HepG2 (cell line): ENCODE measurements around the gene PDE6H. TPM values are rescaled to one million over a fixed set of nuclear protein-coding genes. Genes with fewer than 3 reads are reported as not detected.

Experiments
- ERF ChIP-seq: IDR thresholded peaks from 2 replicates; pipeline ENCODE4 v1.6.1; 2018; ENCODE audit warnings: missing biosample characterization, missing genetic modification reagents
- KLF15 ChIP-seq: sonication (generic); formaldehyde crosslinking; IDR thresholded peaks from 2 replicates; pipeline ENCODE4 v1.8.1; 2023; ENCODE audit warnings: borderline replicate concordance, mild to moderate bottlenecking, inconsistent platforms, missing genetic modification reagents, mixed read lengths
- RXRB ChIP-seq: IDR thresholded peaks from 2 replicates; pipeline ENCODE4 v1.6.1; 2016; ENCODE audit warnings: borderline replicate concordance, missing genetic modification reagents, missing compliant biosample characterization
- SP2 ChIP-seq: sonication (generic); formaldehyde crosslinking; IDR thresholded peaks from 2 replicates; pipeline ENCODE4 v1.5.1; 2020; ENCODE audit warnings: mild to moderate bottlenecking, missing genetic modification reagents
- STAT5B ChIP-seq: sonication (generic); formaldehyde crosslinking; IDR thresholded peaks from 2 replicates; pipeline ENCODE4 v1.4.0; 2020; ENCODE audit warnings: missing genetic modification reagents
- ZEB1 ChIP-seq: IDR thresholded peaks from 2 replicates; pipeline ENCODE4 v1.6.1; 2012; ENCODE audit warnings: mild to moderate bottlenecking, low read depth, inconsistent platforms; ENCODE audit not compliant: insufficient replicate concordance
- ZFP90 ChIP-seq: sonication (generic); formaldehyde crosslinking; IDR thresholded peaks from 2 replicates; pipeline ENCODE4 v1.8.0; 2022; ENCODE audit warnings: missing genetic modification reagents, mild to moderate bottlenecking, inconsistent platforms, borderline replicate concordance
- ZNF678 ChIP-seq: sonication (generic); formaldehyde crosslinking; IDR thresholded peaks from 2 replicates; pipeline ENCODE4 v1.4.0; 2020; ENCODE audit warnings: mild to moderate bottlenecking, missing genetic modification reagents
- polyA plus RNA-seq, 8 experiments: library from polyadenylated mRNA; depleted of rRNA in 3 of 8; stranded (reverse) in 7 of 8; unstranded in 1 of 8; fragments of >200 nt; fragmentation: Illumina TruSeq in 4 of 8; extraction: Trizol in 4 of 8; gene quantifications; 2 replicates each; pipeline versions ENCODE4 v1.2.1 to v1.2.3, GENCODE V29; 2011 to 2016; ENCODE audit warnings: low read depth in 4 of 8, missing spikeins in 1 of 8, mixed read lengths in 1 of 8; ENCODE audit not compliant: insufficient read depth in 1 of 8
- total RNA-seq, 5 experiments: library from RNA; depleted of rRNA; stranded (reverse); fragments of >200 nt; fragmentation: Illumina TruSeq; extraction: Trizol; gene quantifications; 2 replicates each; pipeline ENCODE4 v1.2.3, GENCODE V29; 2016; ENCODE audit warnings: low read depth in 1 of 5
- TF ChIP-seq, protein P1 (sequence below): sonication (generic); formaldehyde crosslinking; IDR thresholded peaks from 2 replicates; pipeline ENCODE4 v1.5.0; 2020; ENCODE audit warnings: mild to moderate bottlenecking, missing genetic modification reagents
- TF ChIP-seq, protein P2 (sequence below): sonication (generic); formaldehyde crosslinking; conservative IDR thresholded peaks from 2 replicates; pipeline ENCODE4 v1.8.0; 2022; ENCODE audit warnings: low read depth, missing genetic modification reagents
- TF ChIP-seq, protein P3 (sequence below): IDR thresholded peaks from 2 replicates; pipeline ENCODE4 v1.6.1; 2016
- TF ChIP-seq, protein P4 (sequence below): sonication (generic); formaldehyde crosslinking; conservative IDR thresholded peaks from 2 replicates; pipeline ENCODE4 v1.5.0; 2020; ENCODE audit warnings: missing genetic modification reagents
- TF ChIP-seq, protein P5 (sequence below): sonication (generic); formaldehyde crosslinking; IDR thresholded peaks from one replicate; pipeline ENCODE4 v1.5.1; 2020; ENCODE audit warnings: mild to moderate bottlenecking, missing genetic modification reagents; ENCODE audit errors: not compliant biosample characterization

PDE6H gene
- total and polyA plus RNA-seq, 2 of the 13 experiments (the other 11 are each of a cell fraction or from before 2014, with no cell fraction given): not detected

DNA sequence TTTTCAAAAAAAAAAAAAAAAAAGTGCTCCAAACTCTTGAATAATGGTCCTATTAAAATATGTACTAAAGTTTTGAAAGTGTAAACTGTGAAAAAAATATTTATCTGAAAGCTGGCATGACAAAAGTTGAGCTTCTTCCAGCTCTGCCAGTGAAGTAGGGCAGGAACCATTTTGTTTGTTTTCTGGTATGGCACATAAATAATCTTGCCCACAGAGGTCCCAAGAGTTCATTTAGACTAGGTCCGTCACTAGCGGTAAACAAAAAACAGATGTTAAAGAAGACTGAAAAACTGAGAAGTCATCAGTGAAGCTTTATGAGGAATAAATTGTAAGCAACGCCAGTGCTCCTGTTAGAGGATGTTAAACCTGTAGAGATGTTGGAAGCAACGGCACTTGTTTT lies 41.5 kb upstream of the PDE6H start (continued):
- TF ChIP-seq ZEB1 (no peak), SP2 (no peak), ZNF678 (CRISPR knock-in tag) (no peak), KLF15 (CRISPR knock-in tag) (no peak), STAT5B (CRISPR knock-in tag) (no peak), RXRB (no peak), ERF (no peak), ZFP90 (CRISPR knock-in tag) (no peak)
- TF ChIP-seq, protein P1, sequence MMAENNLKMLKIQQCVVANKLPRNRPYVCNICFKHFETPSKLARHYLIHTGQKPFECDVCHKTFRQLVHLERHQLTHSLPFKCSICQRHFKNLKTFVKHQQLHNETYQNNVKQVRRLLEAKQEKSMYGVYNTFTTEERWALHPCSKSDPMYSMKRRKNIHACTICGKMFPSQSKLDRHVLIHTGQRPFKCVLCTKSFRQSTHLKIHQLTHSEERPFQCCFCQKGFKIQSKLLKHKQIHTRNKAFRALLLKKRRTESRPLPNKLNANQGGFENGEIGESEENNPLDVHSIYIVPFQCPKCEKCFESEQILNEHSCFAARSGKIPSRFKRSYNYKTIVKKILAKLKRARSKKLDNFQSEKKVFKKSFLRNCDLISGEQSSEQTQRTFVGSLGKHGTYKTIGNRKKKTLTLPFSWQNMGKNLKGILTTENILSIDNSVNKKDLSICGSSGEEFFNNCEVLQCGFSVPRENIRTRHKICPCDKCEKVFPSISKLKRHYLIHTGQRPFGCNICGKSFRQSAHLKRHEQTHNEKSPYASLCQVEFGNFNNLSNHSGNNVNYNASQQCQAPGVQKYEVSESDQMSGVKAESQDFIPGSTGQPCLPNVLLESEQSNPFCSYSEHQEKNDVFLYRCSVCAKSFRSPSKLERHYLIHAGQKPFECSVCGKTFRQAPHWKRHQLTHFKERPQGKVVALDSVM (CRISPR knock-in tag): no peak
- TF ChIP-seq, protein P2, sequence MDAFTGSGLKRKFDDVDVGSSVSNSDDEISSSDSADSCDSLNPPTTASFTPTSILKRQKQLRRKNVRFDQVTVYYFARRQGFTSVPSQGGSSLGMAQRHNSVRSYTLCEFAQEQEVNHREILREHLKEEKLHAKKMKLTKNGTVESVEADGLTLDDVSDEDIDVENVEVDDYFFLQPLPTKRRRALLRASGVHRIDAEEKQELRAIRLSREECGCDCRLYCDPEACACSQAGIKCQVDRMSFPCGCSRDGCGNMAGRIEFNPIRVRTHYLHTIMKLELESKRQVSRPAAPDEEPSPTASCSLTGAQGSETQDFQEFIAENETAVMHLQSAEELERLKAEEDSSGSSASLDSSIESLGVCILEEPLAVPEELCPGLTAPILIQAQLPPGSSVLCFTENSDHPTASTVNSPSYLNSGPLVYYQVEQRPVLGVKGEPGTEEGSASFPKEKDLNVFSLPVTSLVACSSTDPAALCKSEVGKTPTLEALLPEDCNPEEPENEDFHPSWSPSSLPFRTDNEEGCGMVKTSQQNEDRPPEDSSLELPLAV: no peak
- TF ChIP-seq, protein P3, sequence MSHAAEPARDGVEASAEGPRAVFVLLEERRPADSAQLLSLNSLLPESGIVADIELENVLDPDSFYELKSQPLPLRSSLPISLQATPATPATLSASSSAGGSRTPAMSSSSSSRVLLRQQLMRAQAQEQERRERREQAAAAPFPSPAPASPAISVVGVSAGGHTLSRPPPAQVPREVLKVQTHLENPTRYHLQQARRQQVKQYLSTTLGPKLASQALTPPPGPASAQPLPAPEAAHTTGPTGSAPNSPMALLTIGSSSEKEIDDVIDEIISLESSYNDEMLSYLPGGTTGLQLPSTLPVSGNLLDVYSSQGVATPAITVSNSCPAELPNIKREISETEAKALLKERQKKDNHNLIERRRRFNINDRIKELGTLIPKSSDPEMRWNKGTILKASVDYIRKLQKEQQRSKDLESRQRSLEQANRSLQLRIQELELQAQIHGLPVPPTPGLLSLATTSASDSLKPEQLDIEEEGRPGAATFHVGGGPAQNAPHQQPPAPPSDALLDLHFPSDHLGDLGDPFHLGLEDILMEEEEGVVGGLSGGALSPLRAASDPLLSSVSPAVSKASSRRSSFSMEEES (CRISPR knock-in tag): no peak
- TF ChIP-seq, protein P4, sequence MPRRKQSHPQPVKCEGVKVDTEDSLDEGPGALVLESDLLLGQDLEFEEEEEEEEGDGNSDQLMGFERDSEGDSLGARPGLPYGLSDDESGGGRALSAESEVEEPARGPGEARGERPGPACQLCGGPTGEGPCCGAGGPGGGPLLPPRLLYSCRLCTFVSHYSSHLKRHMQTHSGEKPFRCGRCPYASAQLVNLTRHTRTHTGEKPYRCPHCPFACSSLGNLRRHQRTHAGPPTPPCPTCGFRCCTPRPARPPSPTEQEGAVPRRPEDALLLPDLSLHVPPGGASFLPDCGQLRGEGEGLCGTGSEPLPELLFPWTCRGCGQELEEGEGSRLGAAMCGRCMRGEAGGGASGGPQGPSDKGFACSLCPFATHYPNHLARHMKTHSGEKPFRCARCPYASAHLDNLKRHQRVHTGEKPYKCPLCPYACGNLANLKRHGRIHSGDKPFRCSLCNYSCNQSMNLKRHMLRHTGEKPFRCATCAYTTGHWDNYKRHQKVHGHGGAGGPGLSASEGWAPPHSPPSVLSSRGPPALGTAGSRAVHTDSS (CRISPR knock-in tag): no peak
- TF ChIP-seq, protein P5, sequence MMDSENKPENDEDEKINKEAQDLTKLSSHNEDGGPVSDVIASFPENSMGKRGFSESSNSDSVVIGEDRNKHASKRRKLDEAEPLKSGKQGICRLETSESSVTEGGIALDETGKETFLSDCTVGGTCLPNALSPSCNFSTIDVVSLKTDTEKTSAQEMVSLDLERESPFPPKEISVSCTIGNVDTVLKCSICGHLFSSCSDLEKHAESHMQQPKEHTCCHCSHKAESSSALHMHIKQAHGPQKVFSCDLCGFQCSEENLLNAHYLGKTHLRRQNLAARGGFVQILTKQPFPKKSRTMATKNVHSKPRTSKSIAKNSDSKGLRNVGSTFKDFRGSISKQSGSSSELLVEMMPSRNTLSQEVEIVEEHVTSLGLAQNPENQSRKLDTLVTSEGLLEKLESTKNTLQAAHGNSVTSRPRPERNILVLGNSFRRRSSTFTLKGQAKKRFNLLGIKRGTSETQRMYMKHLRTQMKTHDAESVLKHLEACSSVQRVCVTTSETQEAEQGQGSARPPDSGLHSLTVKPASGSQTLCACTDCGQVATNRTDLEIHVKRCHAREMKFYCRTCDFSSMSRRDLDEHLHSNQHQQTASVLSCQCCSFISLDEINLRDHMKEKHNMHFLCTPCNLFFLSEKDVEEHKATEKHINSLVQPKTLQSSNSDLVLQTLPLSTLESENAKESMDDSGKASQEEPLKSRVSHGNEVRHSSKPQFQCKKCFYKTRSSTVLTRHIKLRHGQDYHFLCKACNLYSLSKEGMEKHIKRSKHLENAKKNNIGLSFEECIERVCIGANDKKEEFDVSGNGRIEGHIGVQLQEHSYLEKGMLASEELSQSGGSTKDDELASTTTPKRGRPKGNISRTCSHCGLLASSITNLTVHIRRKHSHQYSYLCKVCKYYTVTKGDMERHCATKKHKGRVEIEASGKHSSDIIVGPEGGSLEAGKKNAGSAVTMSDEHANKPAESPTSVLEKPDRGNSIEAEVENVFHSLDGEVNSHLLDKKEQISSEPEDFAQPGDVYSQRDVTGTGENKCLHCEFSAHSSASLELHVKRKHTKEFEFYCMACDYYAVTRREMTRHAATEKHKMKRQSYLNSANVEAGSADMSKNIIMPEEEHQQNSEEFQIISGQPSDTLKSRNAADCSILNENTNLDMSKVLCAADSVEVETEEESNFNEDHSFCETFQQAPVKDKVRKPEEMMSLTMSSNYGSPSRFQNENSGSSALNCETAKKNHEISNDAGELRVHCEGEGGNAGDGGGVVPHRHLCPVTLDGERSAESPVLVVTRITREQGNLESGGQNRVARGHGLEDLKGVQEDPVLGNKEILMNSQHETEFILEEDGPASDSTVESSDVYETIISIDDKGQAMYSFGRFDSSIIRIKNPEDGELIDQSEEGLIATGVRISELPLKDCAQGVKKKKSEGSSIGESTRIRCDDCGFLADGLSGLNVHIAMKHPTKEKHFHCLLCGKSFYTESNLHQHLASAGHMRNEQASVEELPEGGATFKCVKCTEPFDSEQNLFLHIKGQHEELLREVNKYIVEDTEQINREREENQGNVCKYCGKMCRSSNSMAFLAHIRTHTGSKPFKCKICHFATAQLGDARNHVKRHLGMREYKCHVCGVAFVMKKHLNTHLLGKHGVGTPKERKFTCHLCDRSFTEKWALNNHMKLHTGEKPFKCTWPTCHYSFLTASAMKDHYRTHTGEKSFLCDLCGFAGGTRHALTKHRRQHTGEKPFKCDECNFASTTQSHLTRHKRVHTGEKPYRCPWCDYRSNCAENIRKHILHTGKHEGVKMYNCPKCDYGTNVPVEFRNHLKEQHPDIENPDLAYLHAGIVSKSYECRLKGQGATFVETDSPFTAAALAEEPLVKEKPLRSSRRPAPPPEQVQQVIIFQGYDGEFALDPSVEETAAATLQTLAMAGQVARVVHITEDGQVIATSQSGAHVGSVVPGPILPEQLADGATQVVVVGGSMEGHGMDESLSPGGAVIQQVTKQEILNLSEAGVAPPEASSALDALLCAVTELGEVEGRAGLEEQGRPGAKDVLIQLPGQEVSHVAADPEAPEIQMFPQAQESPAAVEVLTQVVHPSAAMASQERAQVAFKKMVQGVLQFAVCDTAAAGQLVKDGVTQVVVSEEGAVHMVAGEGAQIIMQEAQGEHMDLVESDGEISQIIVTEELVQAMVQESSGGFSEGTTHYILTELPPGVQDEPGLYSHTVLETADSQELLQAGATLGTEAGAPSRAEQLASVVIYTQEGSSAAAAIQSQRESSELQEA: no peak
